GM23338 (cell line): ENCODE measurements around the gene CADPS2. TPM values are rescaled to one million over a fixed set of nuclear protein-coding genes. Genes with fewer than 3 reads are reported as not detected.

Source experiments
- EZH2 ChIP-seq: fragments of 200-600 bp; sonication (generic); IDR thresholded peaks from one replicate; pipeline ENCODE4 v1.8.0; 2017; ENCODE audit warnings: antibody characterized with exemption, mild to moderate bottlenecking, low read depth; ENCODE audit not compliant: unreplicated experiment
- EZH2phosphoT487 ChIP-seq: fragments of 200-600 bp; sonication (generic); IDR thresholded peaks from one replicate; pipeline ENCODE4 v1.8.1; 2018; ENCODE audit warnings: antibody characterized with exemption; ENCODE audit not compliant: unreplicated experiment
- JUNB ChIP-seq: IDR thresholded peaks from one replicate; pipeline ENCODE4 v1.6.1; 2016; ENCODE audit warnings: antibody characterized with exemption; ENCODE audit not compliant: unreplicated experiment
- REST ChIP-seq: IDR thresholded peaks from one replicate; pipeline ENCODE4 v1.6.1; 2018; ENCODE audit warnings: antibody characterized with exemption; ENCODE audit not compliant: unreplicated experiment
- STAT1 ChIP-seq: IDR thresholded peaks from one replicate; pipeline ENCODE4 v1.6.1; 2016; ENCODE audit warnings: antibody characterized with exemption; ENCODE audit not compliant: unreplicated experiment
- ZNF331 ChIP-seq: fragments of 250-450 bp; sonication (Bioruptor Pico); IDR thresholded peaks from 2 replicates; pipeline ENCODE4 v1.5.0; 2020; ENCODE audit warnings: low read depth, mild to moderate bottlenecking, moderate library complexity
- ZNF462 ChIP-seq: fragments of 250-450 bp; sonication (Bioruptor Pico); IDR thresholded peaks from 2 replicates; pipeline ENCODE4 v1.5.0; 2020; ENCODE audit warnings: mild to moderate bottlenecking, moderate library complexity
- polyA plus RNA-seq: library from polyadenylated mRNA; unstranded; fragments of >200 nt; fragmentation: Nextera tagmentation; extraction: Ambion mirVana; gene quantifications from 2 replicates; pipeline ENCODE4 v1.2.1, GENCODE V29; 2016
- total RNA-seq: library from RNA; depleted of rRNA; stranded (reverse); fragments of >200 nt; shearing (Covaris generic); gene quantifications from 2 replicates; pipeline ENCODE4 v1.2.3, GENCODE V29; 2014

The CADPS2 gene
- total and polyA plus RNA-seq, 2 experiments from 2014 or later = 16.3 to 36.9 TPM

- TF ChIP-seq ZNF462 (CRISPR knock-in tag) (no peak), JUNB (no peak), EZH2phosphoT487 (no peak), STAT1 (no peak), REST (no peak), ZNF331 (no peak), EZH2 (no peak)
Observed at GRCh38 chr7:122789156-122789555, 97.1 kb downstream of the CADPS2 start (continued).
